Small intestine (tissue), 7 donors: Measurements from ENCODE around the gene NCKAP5. TPM values are rescaled to one million over a fixed set of nuclear protein-coding genes. Genes with fewer than 3 reads are reported as not detected.
A peak's percentile ranks its signal among the peaks of the same experiment; 100 is the strongest.

Experiments
- DNase-seq, 2 donors: peaks; one replicate each; pipeline versions ENCODE4 v3.0.0 to v3.0.0-alpha.2; 2013
- FAIRE-seq: peaks from 2 replicates; lab custom pipeline; 2012; peaks lifted over from hg19 to GRCh38; lab: Jason Lieb, UNC
- H3K27ac ChIP-seq, 3 donors: one replicate each; pipeline ENCODE4 v1.5.1; 2013; ENCODE audit warnings: low read length in 2 of 3, mild to moderate bottlenecking in 2 of 3, control low read depth in 1 of 3, inconsistent platforms in 1 of 3, low read depth in 1 of 3, moderate library complexity in 1 of 3
- H3K27me3 ChIP-seq, 3 donors: one replicate each; pipeline ENCODE4 v1.6.1; 2013; ENCODE audit warnings: low read length in 3 of 3, inconsistent platforms in 1 of 3; ENCODE audit not compliant: control insufficient read depth in 3 of 3, insufficient read depth in 3 of 3
- H3K36me3 ChIP-seq, 3 donors: one replicate each; pipeline ENCODE4 v1.6.1; 2013; ENCODE audit warnings: low read length in 3 of 3, inconsistent platforms in 1 of 3, low read depth in 1 of 3, mild to moderate bottlenecking in 1 of 3, moderate library complexity in 1 of 3; ENCODE audit not compliant: control insufficient read depth in 3 of 3, insufficient read depth in 2 of 3
- H3K4me1 ChIP-seq, 3 donors: one replicate each; pipeline ENCODE4 v1.6.1; 2013; ENCODE audit warnings: low read length in 2 of 3, inconsistent platforms in 1 of 3, low read depth in 1 of 3, mild to moderate bottlenecking in 1 of 3, moderate library complexity in 1 of 3; ENCODE audit not compliant: control insufficient read depth in 3 of 3, insufficient read depth in 2 of 3
- H3K4me3 ChIP-seq, 3 donors: one replicate each; pipeline ENCODE4 v1.5.1; 2013; ENCODE audit warnings: low read length in 3 of 3, control low read depth in 1 of 3, inconsistent platforms in 1 of 3, low read depth in 1 of 3, mild to moderate bottlenecking in 1 of 3, moderate library complexity in 1 of 3
- H3K9me3 ChIP-seq, 2 donors: one replicate each; pipeline ENCODE4 v1.6.1; 2013; ENCODE audit warnings: low read depth in 1 of 2, low read length in 1 of 2; ENCODE audit not compliant: control insufficient read depth in 2 of 2, insufficient read depth in 1 of 2
- WGBS, 3 donors: extraction: QIAGEN DNeasy Blood & Tissue Kit; methylation state at CpG; one replicate each; pipeline ENCODE4 v1.1.7; 2013; 5-methylcytosine and 5-hydroxymethylcytosine counted together
- polyA plus RNA-seq, 4 donors: library from polyadenylated mRNA; stranded (reverse) in 3 of 4; unstranded in 1 of 4; fragments of 200-250 nt in 3 of 4; fragments of 120-200 nt in 1 of 4; gene quantifications; one replicate each; pipeline versions ENCODE4 v1.2.1 to v1.2.3, GENCODE V29; 2013
- donor health status: healthy with polysubstance abuse.
- donor health status: control.
- donor health status: control.
- donor health status: Bipolar disorder and iron deficiency.
- donor health status: healthy.

Gene NCKAP5
- polyA plus RNA-seq, 4 donors: 0.52 to 7.8 (median 6.5) TPM

GRCh38 chr2:133425612-133426011 is 142.7 kb downstream of the NCKAP5 start:
- WGBS, 3 donors: 79 to 90% (median 82%) methylated on average over 2 of the region's 2 CpGs
- H3K27me3 ChIP-seq: no peaks in the 10 kb centered on the region
- H3K9me3 ChIP-seq: no peaks in the 10 kb centered on the region
- FAIRE-seq (no peak), DNase-seq (no peak)
- H3K27ac ChIP-seq: no peak overlapping the region
- peaks cover 0 to 19% (median 5%) of the 10 kb centered on the region in 3 donors for H3K4me1 ChIP-seq
- H3K4me3 ChIP-seq: no peak overlapping the region
- no peaks in the 10 kb centered on the region for H3K36me3 ChIP-seq

DNA sequence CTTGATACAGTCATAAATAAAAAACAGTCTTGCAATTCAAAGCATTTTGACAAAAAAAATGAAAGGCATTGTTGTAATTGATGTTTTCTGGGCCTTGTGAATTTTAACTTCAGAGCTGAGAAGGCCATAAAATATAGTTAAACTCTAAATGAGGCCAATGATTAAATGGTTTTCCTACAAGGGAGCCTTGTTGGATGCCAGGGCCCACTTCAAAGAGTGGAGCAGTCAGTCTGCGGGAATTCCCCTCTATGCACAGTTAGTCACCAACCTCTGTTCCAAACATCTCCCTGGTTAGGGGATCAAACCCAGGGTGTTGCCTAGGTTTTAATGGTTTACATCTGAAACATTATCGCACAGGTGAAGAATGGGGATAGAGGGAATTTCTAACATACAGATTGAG is 143.4 kb downstream of the NCKAP5 start:
- FAIRE-seq: no peak
- 72 to 82% (median 79%) methylated on average over 2 of the region's 2 CpGs for WGBS, 3 donors
- peaks cover 0 to 24% (median 5%) of the 10 kb centered on the region in 3 donors for H3K4me1 ChIP-seq
- no peaks in the 10 kb centered on the region for H3K9me3 ChIP-seq
- H3K27ac ChIP-seq: no peak overlapping the region
- no peak for DNase-seq
- H3K4me3 ChIP-seq: no peak overlapping the region
- no peaks in the 10 kb centered on the region for H3K36me3 ChIP-seq
- no peaks in the 10 kb centered on the region for H3K27me3 ChIP-seq

DNA sequence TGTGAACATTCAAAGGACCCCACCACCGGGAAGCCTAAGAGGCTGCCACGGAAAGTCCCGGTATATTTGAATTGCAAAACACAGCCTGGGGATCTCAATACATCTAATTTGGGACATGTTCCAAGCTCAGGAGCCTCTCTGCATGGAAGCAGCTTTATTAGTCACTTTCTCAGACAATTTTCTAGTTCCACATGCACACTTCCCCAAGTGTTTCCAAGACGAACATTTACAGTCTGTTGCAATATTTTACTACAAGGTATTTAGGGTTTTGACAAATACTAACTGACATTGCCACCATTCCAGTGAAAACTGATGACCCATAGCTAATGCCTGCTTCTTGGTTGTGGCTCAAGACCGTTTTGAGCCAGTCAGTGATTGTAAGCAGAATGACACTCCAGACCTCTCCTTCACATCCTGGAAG is 145.3 kb downstream of the NCKAP5 start:
- no peaks in the 10 kb centered on the region for H3K9me3 ChIP-seq
- no peak overlapping the region for H3K27ac ChIP-seq
- peaks cover 0 to 24% (median 5%) of the 10 kb centered on the region in 3 donors for H3K4me1 ChIP-seq
- no peaks in the 10 kb centered on the region for H3K36me3 ChIP-seq
- no peak for DNase-seq
- 47 to 68% (median 63%) methylated on average over 5 of the region's 5 CpGs for whole genome bisulfite sequencing, 3 donors
- FAIRE-seq: no peak
- no peak overlapping the region for H3K4me3 ChIP-seq
- H3K27me3 ChIP-seq: no peaks in the 10 kb centered on the region

- WGBS, 3 donors: 26 to 42% (median 30%) methylated on average over 4 of the region's 4 CpGs
- peak overlapping the region in 1 of 3 donors; percentile 2 for H3K4me3 ChIP-seq
- FAIRE-seq (no peak), DNase-seq (peak; percentile 92 to 93)
- peak overlapping the region; percentile 80 to 87 (median 81) for H3K27ac ChIP-seq
- H3K27me3 ChIP-seq: no peaks in the 10 kb centered on the region
- H3K36me3 ChIP-seq: no peaks in the 10 kb centered on the region
- no peaks in the 10 kb centered on the region for H3K9me3 ChIP-seq
- H3K4me1 ChIP-seq: peaks cover 0 to 24% (median 5%) of the 10 kb centered on the region in 3 donors
Measured at GRCh38 chr2:133421516-133422324, 146.5 kb downstream of the NCKAP5 start.

- Histone ChIP-seq H3K4me3 (no peak overlapping the region), H3K9me3 (no peaks in the 10 kb centered on the region), H3K27ac (peak overlapping the region in 1 of 3 donors; percentile 87), H3K4me1 (peaks cover 0 to 24% (median 5%) of the 10 kb centered on the region in 3 donors), H3K36me3 (no peaks in the 10 kb centered on the region), H3K27me3 (no peaks in the 10 kb centered on the region)
- FAIRE-seq: no peak
- peak; percentile 40 to 51 for DNase-seq
- WGBS, 3 donors: 35 to 65% (median 37%) methylated on average over 6 of the region's 6 CpGs
Measured at GRCh38 chr2:133420788-133421187, 147.5 kb downstream of the NCKAP5 start.

- H3K27me3 ChIP-seq: no peaks in the 10 kb centered on the region
- WGBS, 3 donors: 73 to 84% (median 75%) methylated on average over 4 of the region's 4 CpGs
- H3K9me3 ChIP-seq: no peaks in the 10 kb centered on the region
- H3K4me3 ChIP-seq: no peak overlapping the region
- H3K27ac ChIP-seq: no peak overlapping the region
- DNase-seq (no peak), FAIRE-seq (no peak)
- H3K36me3 ChIP-seq: no peaks in the 10 kb centered on the region
- peaks cover 0 to 24% (median 5%) of the 10 kb centered on the region in 3 donors for H3K4me1 ChIP-seq
Measured at GRCh38 chr2:133418671-133419070, 149.6 kb downstream of the NCKAP5 start.

DNA sequence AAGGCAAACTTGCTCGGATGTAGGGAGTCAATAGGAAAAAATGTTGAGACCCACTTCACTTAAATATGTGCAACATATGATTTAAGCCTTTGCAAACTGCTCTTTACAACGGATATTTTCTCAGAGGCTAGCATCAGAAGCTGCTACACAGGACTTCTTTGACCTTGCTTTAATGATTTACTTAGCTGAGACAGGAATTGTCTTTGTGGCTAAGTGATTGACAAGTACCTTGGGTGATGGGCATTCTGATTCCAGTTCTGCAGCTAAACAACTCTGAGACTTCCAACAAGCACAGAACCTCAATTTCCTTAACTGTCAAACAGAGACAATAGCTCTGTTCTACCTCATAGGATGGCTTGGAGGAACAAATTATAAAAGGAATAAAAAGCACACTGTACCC is 150.2 kb downstream of the NCKAP5 start:
- peaks cover 0 to 24% (median 5%) of the 10 kb centered on the region in 3 donors for H3K4me1 ChIP-seq
- H3K27ac ChIP-seq: no peak overlapping the region
- FAIRE-seq (no peak), DNase-seq (no peak)
- 73 to 90% (median 78%) methylated on average over 2 of the region's 2 CpGs for WGBS, 3 donors
- H3K4me3 ChIP-seq: no peak overlapping the region
- no peaks in the 10 kb centered on the region for H3K9me3 ChIP-seq
- no peaks in the 10 kb centered on the region for H3K27me3 ChIP-seq
- no peaks in the 10 kb centered on the region for H3K36me3 ChIP-seq

DNA sequence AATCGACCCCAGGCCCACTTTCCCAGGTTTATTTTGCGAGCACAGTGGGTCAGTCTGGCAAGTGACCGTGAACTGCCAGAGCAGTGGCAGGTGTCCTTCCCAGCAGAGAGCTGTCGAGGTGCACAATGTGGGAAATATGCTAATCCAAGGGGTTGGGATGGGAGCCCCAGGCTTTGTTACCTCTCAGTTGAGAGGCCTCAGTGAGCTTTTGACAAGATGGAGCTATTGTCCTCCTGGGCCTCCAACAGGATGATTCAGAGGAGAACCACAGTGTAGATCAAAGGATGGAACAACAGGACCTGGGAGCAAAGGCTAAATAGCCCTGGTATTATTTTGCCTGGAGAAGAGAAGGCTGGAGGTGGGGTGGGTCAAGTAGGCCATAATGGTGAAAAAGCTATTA is 150.8 kb downstream of the NCKAP5 start:
- H3K4me3 ChIP-seq: no peak overlapping the region
- H3K36me3 ChIP-seq: no peaks in the 10 kb centered on the region
- H3K9me3 ChIP-seq: no peaks in the 10 kb centered on the region
- peaks cover 0 to 23% (median 5%) of the 10 kb centered on the region in 3 donors for H3K4me1 ChIP-seq
- WGBS, 3 donors: 82 to 86% (median 83%) methylated on average over 4 of the region's 4 CpGs
- DNase-seq: no peak
- no peak overlapping the region for H3K27ac ChIP-seq
- FAIRE-seq: no peak
- no peaks in the 10 kb centered on the region for H3K27me3 ChIP-seq
